ENCODE results near the gene IL1RL2. TPM values are rescaled to one million over a fixed set of nuclear protein-coding genes. Genes with fewer than 3 reads are reported as not detected.

The IL1RL2 gene
- total RNA-seq, 1 donor from 2014 or later: not detected

DNA sequence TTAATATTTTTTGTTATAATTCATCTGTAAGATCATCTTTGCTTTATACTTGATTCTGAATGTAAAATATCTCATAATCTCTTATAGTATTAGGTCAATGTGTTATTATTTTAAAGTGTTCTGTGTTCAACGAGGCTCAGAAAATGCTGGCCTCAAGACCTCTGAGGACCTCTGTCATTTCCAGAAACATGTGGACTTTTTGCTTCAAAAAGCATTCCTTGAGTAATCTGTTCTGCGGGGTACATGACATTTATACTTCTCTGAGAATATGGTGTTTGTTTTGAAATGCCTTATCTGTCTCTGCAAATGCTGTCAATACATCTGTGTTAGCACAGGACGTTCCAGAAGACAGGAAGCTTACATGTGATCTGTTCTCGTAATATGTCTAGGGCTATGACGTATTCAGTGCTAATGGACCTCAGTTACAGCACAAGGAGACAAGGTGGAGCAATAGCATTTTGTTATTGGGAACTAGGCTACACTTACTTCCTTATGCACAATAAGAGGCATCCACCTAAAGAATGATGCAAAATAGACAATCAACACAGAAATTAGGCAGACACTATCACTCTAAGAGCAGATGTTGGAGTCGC is 86.9 kb downstream of the IL1RL2 start:
- no peak overlapping the region for H3K4me3 ChIP-seq (ENCODE audit: low read length in 3 of 3)
- H3K27me3 ChIP-seq (ENCODE audit: control insufficient read depth in 3 of 3, insufficient read depth in 3 of 3, low read length in 3 of 3): peaks cover 0 to 2% (median 0%) of the 10 kb centered on the region in 3 donors
- no peak overlapping the region for H3K27ac ChIP-seq (ENCODE audit: low read depth, low read length)
- H3K9ac ChIP-seq (ENCODE audit: low read depth in 1 of 3, low read length in 3 of 3): no peak overlapping the region
- peaks cover 0 to under 1% (median 0%) of the 10 kb centered on the region in 3 donors for H3K4me1 ChIP-seq (ENCODE audit: control insufficient read depth in 3 of 3, insufficient read depth in 3 of 3, low read length in 3 of 3)
- H3K36me3 ChIP-seq (ENCODE audit: control insufficient read depth in 3 of 3, insufficient read depth in 3 of 3, low read length in 3 of 3): no peaks in the 10 kb centered on the region
- no peaks in the 10 kb centered on the region for H3K9me3 ChIP-seq (ENCODE audit: control insufficient read depth in 3 of 3, low read length in 3 of 3)

DNA sequence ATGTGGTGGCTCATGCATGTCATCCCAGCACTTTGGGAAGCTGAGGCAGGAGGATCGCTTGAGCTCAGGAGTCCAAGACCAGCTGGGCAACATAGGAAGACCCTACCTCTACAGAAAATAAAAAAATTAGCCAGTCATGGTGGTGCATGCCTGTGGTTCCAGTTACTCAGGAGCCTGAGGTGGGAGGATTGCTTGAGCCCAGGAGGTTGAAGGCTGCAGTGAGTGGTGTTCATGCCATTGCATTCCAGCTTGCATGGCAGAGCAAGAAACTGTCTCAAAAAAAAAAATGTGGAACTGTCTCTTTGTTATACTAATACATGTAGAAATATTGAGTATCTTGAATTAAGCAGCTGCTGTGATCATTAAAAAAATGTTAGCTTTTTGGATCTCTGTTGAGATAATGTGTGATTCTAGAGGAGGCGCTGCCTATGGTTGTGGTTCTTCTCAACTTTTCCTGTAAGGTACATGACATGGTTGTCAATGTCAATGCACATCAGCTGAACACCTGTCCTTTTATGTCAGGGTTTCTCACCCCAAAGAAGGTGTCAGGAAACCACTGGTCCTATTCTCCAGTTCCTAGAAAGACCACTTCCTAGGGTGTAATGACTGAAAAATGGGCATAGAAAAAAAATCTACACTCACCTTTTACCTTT is 89.9 kb downstream of the IL1RL2 start:
- peaks cover 0 to 2% (median 0%) of the 10 kb centered on the region in 3 donors for H3K27me3 ChIP-seq (ENCODE audit: control insufficient read depth in 3 of 3, insufficient read depth in 3 of 3, low read length in 3 of 3)
- H3K9me3 ChIP-seq (ENCODE audit: control insufficient read depth in 3 of 3, low read length in 3 of 3): no peaks in the 10 kb centered on the region
- H3K36me3 ChIP-seq (ENCODE audit: control insufficient read depth in 3 of 3, insufficient read depth in 3 of 3, low read length in 3 of 3): no peaks in the 10 kb centered on the region
- H3K4me3 ChIP-seq (ENCODE audit: low read length in 3 of 3): no peak overlapping the region
- H3K9ac ChIP-seq (ENCODE audit: low read depth in 1 of 3, low read length in 3 of 3): no peak overlapping the region
- H3K27ac ChIP-seq (ENCODE audit: low read depth, low read length): no peak overlapping the region
- H3K4me1 ChIP-seq (ENCODE audit: control insufficient read depth in 3 of 3, insufficient read depth in 3 of 3, low read length in 3 of 3): peaks cover 0 to 2% (median 2%) of the 10 kb centered on the region in 3 donors

DNA sequence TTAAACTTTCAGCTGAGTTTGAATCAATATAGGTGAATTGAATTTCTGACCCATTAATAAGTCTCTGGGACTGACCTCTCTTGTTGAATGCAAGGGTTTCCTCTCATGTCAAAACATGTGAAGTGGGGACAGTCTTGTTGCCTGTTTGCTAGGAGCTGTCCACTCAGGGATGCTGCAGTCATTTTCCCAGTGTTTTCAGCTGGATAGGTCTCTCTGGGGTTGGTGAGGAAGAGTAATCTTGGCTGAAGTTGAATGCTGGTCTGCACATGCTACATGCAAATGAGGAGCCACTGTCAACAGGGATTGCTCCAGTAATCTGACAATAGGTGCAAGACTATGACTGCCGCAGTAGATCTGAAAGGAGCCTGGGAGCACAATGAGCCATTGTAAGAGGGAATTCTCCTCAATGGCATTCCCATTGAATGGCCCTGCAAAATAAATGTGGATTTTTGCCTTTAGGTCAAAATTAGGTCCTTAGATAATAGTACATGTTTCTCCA is 90.4 kb downstream of the IL1RL2 start:
- Histone ChIP-seq H3K4me1 (ENCODE audit: control insufficient read depth in 3 of 3, insufficient read depth in 3 of 3, low read length in 3 of 3) (peaks cover 0 to 2% (median 2%) of the 10 kb centered on the region in 3 donors), H3K9ac (ENCODE audit: low read depth in 1 of 3, low read length in 3 of 3) (no peak overlapping the region), H3K36me3 (ENCODE audit: control insufficient read depth in 3 of 3, insufficient read depth in 3 of 3, low read length in 3 of 3) (no peaks in the 10 kb centered on the region), H3K27ac (ENCODE audit: low read depth, low read length) (no peak overlapping the region), H3K27me3 (ENCODE audit: control insufficient read depth in 3 of 3, insufficient read depth in 3 of 3, low read length in 3 of 3) (peaks cover 0 to 2% (median 0%) of the 10 kb centered on the region in 3 donors), H3K4me3 (ENCODE audit: low read length in 3 of 3) (no peak overlapping the region), H3K9me3 (ENCODE audit: control insufficient read depth in 3 of 3, low read length in 3 of 3) (no peaks in the 10 kb centered on the region)

DNA sequence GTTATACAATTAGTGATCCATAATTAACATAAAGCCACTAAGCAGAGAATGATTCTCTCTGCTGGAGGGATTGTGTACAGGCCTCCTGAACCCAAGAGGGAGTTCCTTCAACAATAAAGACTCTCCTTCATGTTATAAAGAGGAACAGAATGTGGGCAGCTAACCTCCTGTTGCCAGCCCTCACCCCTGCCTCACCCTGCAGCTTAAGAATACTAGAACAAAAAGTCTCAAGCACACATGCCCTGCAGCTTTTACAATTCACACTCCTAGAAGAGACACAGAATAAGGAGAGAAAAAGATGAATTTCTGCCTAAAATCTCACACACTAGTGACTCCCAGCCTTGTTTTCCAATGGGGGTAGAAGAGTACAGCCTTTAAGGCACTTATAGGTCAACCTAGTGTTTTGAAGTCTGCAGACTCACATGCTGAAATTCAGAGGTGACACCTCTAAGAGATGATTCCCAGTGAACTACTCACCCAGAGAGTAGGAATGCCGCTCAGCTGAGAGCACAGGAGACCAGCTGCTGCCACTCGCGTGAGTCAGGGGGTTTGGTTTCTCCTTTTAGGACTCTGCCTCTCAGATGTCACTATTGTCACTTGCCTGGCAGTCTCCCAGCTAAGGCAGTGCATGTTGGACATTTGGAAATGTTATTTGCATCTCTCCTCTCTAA is 92.0 kb downstream of the IL1RL2 start:
- peaks cover 0 to 2% (median 0%) of the 10 kb centered on the region in 3 donors for H3K27me3 ChIP-seq (ENCODE audit: control insufficient read depth in 3 of 3, insufficient read depth in 3 of 3, low read length in 3 of 3)
- H3K9me3 ChIP-seq (ENCODE audit: control insufficient read depth in 3 of 3, low read length in 3 of 3): no peaks in the 10 kb centered on the region
- no peak overlapping the region for H3K27ac ChIP-seq (ENCODE audit: low read depth, low read length)
- H3K36me3 ChIP-seq (ENCODE audit: control insufficient read depth in 3 of 3, insufficient read depth in 3 of 3, low read length in 3 of 3): no peaks in the 10 kb centered on the region
- no peak overlapping the region for H3K4me3 ChIP-seq (ENCODE audit: low read length in 3 of 3)
- peaks cover 0 to 2% (median 2%) of the 10 kb centered on the region in 3 donors for H3K4me1 ChIP-seq (ENCODE audit: control insufficient read depth in 3 of 3, insufficient read depth in 3 of 3, low read length in 3 of 3)
- H3K9ac ChIP-seq (ENCODE audit: low read depth in 1 of 3, low read length in 3 of 3): no peak overlapping the region

DNA sequence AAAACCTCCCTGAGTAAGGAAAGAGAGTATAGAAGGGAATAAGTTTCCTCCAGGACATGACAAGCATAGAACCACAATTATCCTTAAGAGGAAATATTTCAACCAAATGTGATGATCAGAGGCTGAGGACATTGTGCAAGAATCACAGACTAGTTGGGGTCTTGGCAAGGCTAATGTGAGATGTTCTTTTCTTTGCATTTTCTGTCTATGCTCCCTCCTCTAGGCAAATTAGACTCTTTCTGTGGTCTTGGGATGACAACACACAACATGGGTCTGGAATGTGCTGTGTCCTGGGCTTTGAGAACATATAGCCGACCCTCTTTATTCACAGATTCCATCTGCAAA is 92.5 kb downstream of the IL1RL2 start:
- H3K9me3 ChIP-seq (ENCODE audit: control insufficient read depth in 3 of 3, low read length in 3 of 3): no peaks in the 10 kb centered on the region
- peaks cover 0 to 2% (median 0%) of the 10 kb centered on the region in 3 donors for H3K27me3 ChIP-seq (ENCODE audit: control insufficient read depth in 3 of 3, insufficient read depth in 3 of 3, low read length in 3 of 3)
- H3K9ac ChIP-seq (ENCODE audit: low read depth in 1 of 3, low read length in 3 of 3): no peak overlapping the region
- H3K4me3 ChIP-seq (ENCODE audit: low read length in 3 of 3): no peak overlapping the region
- H3K4me1 ChIP-seq (ENCODE audit: control insufficient read depth in 3 of 3, insufficient read depth in 3 of 3, low read length in 3 of 3): peaks cover 0 to 2% (median 2%) of the 10 kb centered on the region in 3 donors
- no peaks in the 10 kb centered on the region for H3K36me3 ChIP-seq (ENCODE audit: control insufficient read depth in 3 of 3, insufficient read depth in 3 of 3, low read length in 3 of 3)
- no peak overlapping the region for H3K27ac ChIP-seq (ENCODE audit: low read depth, low read length)

DNA sequence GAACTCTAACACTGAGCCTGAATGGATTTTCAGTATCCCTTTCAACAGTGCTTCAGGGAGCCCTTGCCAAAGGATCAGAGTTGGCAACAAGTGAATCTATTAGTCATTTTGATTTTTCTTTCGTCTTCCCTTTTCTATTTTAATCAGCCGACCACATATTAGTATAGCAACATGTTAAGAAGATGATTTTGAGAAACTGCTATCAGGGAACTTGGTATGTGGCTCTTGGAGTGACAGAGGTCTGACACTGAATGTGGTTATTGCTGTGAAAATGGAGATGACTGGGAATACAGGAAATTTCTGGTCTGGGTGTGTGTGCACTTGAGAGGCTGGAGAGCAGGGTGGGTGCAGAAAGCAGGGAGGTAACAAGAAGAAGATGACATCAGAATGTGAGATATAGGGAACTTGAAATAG is 95.9 kb downstream of the IL1RL2 start:
- H3K4me1 ChIP-seq (ENCODE audit: control insufficient read depth in 3 of 3, insufficient read depth in 3 of 3, low read length in 3 of 3): peaks cover 0 to 2% (median 2%) of the 10 kb centered on the region in 3 donors
- H3K27ac ChIP-seq (ENCODE audit: low read depth, low read length): no peak overlapping the region
- H3K27me3 ChIP-seq (ENCODE audit: control insufficient read depth in 3 of 3, insufficient read depth in 3 of 3, low read length in 3 of 3): no peaks in the 10 kb centered on the region
- H3K9me3 ChIP-seq (ENCODE audit: control insufficient read depth in 3 of 3, low read length in 3 of 3): no peaks in the 10 kb centered on the region
- H3K4me3 ChIP-seq (ENCODE audit: low read length in 3 of 3): no peak overlapping the region
- H3K36me3 ChIP-seq (ENCODE audit: control insufficient read depth in 3 of 3, insufficient read depth in 3 of 3, low read length in 3 of 3): no peaks in the 10 kb centered on the region
- no peak overlapping the region for H3K9ac ChIP-seq (ENCODE audit: low read depth in 1 of 3, low read length in 3 of 3)

DNA sequence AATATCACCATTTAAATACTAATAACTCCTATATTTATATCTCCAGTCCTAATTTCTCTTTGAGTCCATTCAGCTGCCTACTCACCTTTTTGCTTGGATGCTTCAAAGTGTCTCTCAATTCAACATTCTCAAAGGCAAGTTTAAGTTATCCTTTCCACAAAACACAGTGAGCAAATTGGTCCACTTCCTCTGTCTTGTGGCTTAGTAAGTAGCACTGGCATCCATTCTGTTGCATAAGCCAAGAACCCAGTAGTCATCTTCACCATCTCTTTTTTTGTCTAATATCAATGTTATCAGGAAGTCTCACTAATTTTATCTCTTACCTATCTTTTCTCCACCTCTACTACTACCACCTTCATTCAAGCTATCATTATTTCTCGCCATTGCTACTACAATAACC is 97.2 kb downstream of the IL1RL2 start:
- no peak overlapping the region for H3K9ac ChIP-seq (ENCODE audit: low read depth in 1 of 3, low read length in 3 of 3)
- H3K4me1 ChIP-seq (ENCODE audit: control insufficient read depth in 3 of 3, insufficient read depth in 3 of 3, low read length in 3 of 3): peaks cover 0 to under 1% (median 0%) of the 10 kb centered on the region in 3 donors
- no peaks in the 10 kb centered on the region for H3K36me3 ChIP-seq (ENCODE audit: control insufficient read depth in 3 of 3, insufficient read depth in 3 of 3, low read length in 3 of 3)
- H3K27me3 ChIP-seq (ENCODE audit: control insufficient read depth in 3 of 3, insufficient read depth in 3 of 3, low read length in 3 of 3): no peaks in the 10 kb centered on the region
- H3K27ac ChIP-seq (ENCODE audit: low read depth, low read length): no peak overlapping the region
- H3K9me3 ChIP-seq (ENCODE audit: control insufficient read depth in 3 of 3, low read length in 3 of 3): no peaks in the 10 kb centered on the region
- H3K4me3 ChIP-seq (ENCODE audit: low read length in 3 of 3): no peak overlapping the region

DNA sequence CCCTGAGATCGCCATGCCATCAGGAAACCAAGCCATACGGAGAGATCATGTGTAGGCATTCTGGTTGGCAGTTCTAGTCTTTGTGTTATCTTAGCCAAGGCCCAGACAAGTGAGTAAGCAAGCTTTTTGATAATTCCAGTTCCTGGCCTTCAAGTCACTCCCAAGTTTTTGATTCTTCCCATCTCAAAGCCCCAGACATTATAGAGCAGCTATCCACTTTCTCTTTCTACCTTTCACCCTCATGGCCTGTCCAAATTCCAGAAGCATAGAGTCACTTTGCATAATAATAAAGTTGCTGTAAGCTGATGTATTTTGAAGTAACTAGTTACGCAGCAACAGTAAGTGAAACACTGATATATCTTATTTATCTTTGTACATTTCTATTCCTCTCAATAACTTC is 97.8 kb downstream of the IL1RL2 start:
- no peaks in the 10 kb centered on the region for H3K4me1 ChIP-seq (ENCODE audit: control insufficient read depth in 3 of 3, insufficient read depth in 3 of 3, low read length in 3 of 3)
- no peak overlapping the region for H3K9ac ChIP-seq (ENCODE audit: low read depth in 1 of 3, low read length in 3 of 3)

DNA sequence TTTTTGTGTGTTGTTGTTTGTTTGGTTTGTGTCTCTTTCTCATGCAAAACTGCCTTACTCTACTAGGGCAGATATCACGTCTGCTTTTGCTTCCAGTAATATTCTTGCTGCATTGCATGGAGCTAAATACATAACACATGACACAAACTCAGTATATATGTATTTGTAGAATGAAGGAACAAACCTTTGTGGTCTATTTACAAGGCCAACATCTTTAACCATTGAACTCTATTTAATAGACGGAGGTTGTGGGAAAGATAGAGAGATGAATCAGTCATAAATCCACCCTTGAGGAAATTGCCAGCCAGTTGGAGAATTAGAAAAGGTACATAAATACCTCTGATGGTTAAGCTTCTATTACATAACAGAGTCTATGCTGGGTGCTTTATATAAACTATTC is 98.5 kb downstream of the IL1RL2 start:
- Histone ChIP-seq H3K9ac (ENCODE audit: low read depth in 1 of 3, low read length in 3 of 3) (no peak overlapping the region), H3K27ac (ENCODE audit: low read depth, low read length) (no peak overlapping the region), H3K4me3 (ENCODE audit: low read length in 3 of 3) (no peak overlapping the region), H3K9me3 (ENCODE audit: control insufficient read depth in 3 of 3, low read length in 3 of 3) (no peaks in the 10 kb centered on the region), H3K36me3 (ENCODE audit: control insufficient read depth in 3 of 3, insufficient read depth in 3 of 3, low read length in 3 of 3) (no peaks in the 10 kb centered on the region), H3K27me3 (ENCODE audit: control insufficient read depth in 3 of 3, insufficient read depth in 3 of 3, low read length in 3 of 3) (no peaks in the 10 kb centered on the region), H3K4me1 (ENCODE audit: control insufficient read depth in 3 of 3, insufficient read depth in 3 of 3, low read length in 3 of 3) (no peaks in the 10 kb centered on the region)

More for the DNA sequence above, 97.8 kb downstream of the IL1RL2 start:
- no peaks in the 10 kb centered on the region for H3K9me3 ChIP-seq (ENCODE audit: control insufficient read depth in 3 of 3, low read length in 3 of 3)
- no peak overlapping the region for H3K27ac ChIP-seq (ENCODE audit: low read depth, low read length)
- H3K27me3 ChIP-seq (ENCODE audit: control insufficient read depth in 3 of 3, insufficient read depth in 3 of 3, low read length in 3 of 3): no peaks in the 10 kb centered on the region
- H3K4me3 ChIP-seq (ENCODE audit: low read length in 3 of 3): no peak overlapping the region
- H3K36me3 ChIP-seq (ENCODE audit: control insufficient read depth in 3 of 3, insufficient read depth in 3 of 3, low read length in 3 of 3): no peaks in the 10 kb centered on the region

DNA sequence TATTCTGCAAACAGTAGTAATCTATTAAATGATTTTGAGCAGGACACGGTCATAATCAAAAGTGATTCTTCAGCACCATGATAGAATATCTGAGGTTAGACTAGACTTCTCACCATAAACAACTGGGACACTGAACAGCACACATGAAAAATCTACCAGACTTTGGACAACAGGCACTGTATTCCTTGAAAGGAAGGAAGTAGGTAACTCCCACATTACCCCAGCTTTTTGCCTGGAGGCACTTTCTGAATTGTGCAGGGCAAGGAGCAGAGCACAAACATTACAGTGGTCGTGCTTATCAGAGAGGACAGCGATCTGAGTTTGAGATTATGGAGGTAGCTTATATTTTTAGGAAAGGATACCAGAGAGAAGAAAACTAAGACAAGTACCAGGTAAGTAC is 99.2 kb downstream of the IL1RL2 start:
- H3K4me1 ChIP-seq (ENCODE audit: control insufficient read depth in 3 of 3, insufficient read depth in 3 of 3, low read length in 3 of 3): no peaks in the 10 kb centered on the region
- H3K36me3 ChIP-seq (ENCODE audit: control insufficient read depth in 3 of 3, insufficient read depth in 3 of 3, low read length in 3 of 3): no peaks in the 10 kb centered on the region
- no peak overlapping the region for H3K9ac ChIP-seq (ENCODE audit: low read depth in 1 of 3, low read length in 3 of 3)
- H3K27ac ChIP-seq (ENCODE audit: low read depth, low read length): no peak overlapping the region
- no peaks in the 10 kb centered on the region for H3K9me3 ChIP-seq (ENCODE audit: control insufficient read depth in 3 of 3, low read length in 3 of 3)
- no peak overlapping the region for H3K4me3 ChIP-seq (ENCODE audit: low read length in 3 of 3)
- H3K27me3 ChIP-seq (ENCODE audit: control insufficient read depth in 3 of 3, insufficient read depth in 3 of 3, low read length in 3 of 3): no peaks in the 10 kb centered on the region

Measured in skeletal muscle tissue (tissue), 4 donors.